ENCODE measurements around the gene CHI3L2. TPM values are rescaled to one million over a fixed set of nuclear protein-coding genes. Genes with fewer than 3 reads are reported as not detected.

CHI3L2 gene
- total RNA-seq, 1 experiment from 2014 or later, result 2.5 TPM

DNA sequence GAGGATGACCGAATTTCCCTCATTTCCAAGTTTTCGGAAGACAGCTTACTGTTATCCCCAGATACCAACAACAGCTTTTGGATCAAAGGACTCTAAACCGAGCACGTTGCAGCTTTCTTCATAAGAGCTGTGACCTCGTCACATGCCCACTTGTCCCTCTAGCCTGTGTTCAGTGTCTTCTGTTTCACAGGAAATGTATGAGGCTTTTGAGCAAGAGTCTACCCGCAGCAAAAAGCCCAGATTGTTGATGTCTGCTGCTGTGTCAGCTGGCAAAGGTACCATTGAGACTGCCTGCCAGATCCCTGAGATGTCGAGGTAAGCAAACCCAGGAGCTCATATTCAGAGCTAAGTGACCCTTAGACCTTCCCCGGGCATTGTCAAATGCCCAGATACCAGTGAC, 24.1 kb downstream of the CHI3L2 start:
- no peak for DNase-seq (ENCODE audit: low spot score)

- DNase-seq (ENCODE audit: low spot score), result no peak
These were observed 25.3 kb downstream of the CHI3L2 start for GRCh38 chr1:111252786-111253185.

DNA sequence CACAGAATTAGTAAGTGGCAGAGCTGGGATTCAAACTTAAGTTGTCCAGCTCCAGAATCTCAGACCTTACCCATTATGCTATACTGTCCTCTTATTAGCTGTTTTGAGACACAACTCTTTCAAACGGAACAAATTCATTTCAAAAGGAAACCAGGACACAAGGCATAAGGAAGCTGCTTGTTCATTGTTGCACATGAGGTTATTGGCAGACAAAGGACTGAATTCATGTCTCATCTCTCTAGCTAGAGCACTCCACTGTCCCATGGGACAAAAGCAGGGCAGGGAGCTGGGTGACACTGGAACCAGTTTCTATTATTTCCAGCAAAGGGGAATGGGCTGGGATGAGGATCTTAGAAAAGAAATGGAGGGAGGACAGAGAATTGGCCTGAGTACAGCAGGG, 26.4 kb downstream of the CHI3L2 start:
- no peak for DNase-seq (ENCODE audit: low spot score)

- DNase-seq (ENCODE audit: low spot score), result no peak
These were observed 29.6 kb downstream of the CHI3L2 start for GRCh38 chr1:111256988-111257658.

GRCh38 chr1:111267801-111268508, 40.4 kb downstream of the CHI3L2 start:
- no peak for DNase-seq (ENCODE audit: low spot score)

DNA sequence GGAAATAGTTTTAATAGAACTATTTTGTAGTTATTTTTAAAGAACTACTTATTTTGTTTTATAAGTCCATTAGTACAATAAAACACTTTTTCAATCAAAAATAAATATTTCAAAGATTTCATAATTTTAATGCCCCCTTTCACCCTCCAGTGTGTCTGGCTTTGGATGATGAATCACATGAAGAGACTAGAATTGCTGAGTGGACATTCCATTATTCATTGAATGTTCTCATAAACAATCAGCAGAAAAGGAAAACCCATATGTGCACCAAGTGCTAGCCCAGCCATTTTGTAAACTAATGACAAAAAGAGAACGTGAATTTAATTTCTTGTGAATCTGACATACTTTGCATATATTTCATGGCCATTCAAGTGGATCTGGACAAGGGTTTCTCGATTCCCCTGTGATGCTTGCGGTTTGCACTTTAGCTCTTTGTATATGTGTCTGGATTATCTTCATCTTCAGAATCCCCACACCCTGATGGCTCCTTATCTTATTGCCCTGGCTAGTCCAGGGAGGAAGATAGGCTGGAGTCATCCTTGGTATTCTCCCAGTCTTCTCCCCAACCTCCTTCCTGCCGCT, 42.4 kb downstream of the CHI3L2 start:
- no peak for DNase-seq (ENCODE audit: low spot score)

GRCh38 chr1:111270771-111271463, 43.4 kb downstream of the CHI3L2 start:
- DNase-seq (ENCODE audit: low spot score), result no peak

DNA sequence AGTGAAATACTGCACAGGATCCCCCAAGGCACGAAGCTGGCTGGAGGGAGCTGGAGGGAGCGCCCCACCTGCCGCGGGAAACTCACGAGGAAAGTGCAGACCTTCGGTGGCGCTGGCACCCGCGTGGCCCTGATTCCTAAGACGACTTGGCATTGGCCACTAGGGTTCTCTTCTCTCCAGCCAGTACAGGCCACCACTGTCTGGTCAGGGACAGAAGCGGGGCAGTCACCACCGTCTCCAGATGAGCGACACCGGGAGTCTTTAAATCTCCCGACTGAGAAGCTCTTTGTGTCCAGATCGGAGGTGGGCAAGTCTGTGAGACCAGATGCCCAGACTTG, 43.9 kb downstream of the CHI3L2 start:
- no peak for DNase-seq (ENCODE audit: low spot score)

- no peak for DNase-seq (ENCODE audit: low spot score)
These were observed 44.6 kb downstream of the CHI3L2 start for GRCh38 chr1:111272081-111272480.

DNA sequence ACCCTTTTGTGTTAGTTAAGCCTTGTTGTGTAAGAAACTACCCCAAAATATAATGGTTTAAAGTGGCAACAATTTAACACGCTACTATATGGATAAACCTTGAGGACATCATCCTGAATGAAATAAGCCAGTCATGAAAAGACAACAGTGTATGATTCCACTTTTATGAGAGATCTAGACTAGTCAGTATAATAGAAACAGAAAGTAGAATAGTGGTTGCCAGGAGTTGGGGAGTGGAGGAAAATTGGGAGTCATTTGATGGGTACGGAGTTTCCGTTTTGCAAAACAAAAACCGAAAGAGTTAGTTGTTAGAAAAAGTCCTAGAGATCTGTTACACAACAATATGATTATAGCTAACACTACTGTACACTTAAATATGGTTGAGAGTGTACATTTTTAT, 47.1 kb downstream of the CHI3L2 start:
- no peak for DNase-seq (ENCODE audit: low spot score)

DNA sequence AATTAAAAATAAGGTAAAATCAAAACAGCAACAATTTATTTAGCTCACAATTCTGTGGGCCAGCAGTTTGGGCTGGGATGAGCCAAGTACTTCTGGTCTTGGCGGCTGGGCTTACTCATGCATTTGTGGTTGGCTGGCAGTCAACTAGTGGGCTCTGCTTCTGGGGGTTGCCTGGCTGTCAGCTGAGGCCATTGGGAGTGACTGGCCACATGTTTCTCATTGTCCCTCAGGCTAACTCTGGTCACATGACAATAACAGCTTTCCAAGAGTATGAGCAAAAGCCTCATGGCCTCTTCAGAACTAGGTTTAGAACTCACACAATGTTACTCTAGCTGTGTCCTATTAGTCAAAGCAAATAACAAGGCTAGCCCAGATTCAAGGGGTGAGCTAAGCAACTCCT, 47.6 kb downstream of the CHI3L2 start:
- peak; percentile 64 for DNase-seq (ENCODE audit: low spot score)

DNA sequence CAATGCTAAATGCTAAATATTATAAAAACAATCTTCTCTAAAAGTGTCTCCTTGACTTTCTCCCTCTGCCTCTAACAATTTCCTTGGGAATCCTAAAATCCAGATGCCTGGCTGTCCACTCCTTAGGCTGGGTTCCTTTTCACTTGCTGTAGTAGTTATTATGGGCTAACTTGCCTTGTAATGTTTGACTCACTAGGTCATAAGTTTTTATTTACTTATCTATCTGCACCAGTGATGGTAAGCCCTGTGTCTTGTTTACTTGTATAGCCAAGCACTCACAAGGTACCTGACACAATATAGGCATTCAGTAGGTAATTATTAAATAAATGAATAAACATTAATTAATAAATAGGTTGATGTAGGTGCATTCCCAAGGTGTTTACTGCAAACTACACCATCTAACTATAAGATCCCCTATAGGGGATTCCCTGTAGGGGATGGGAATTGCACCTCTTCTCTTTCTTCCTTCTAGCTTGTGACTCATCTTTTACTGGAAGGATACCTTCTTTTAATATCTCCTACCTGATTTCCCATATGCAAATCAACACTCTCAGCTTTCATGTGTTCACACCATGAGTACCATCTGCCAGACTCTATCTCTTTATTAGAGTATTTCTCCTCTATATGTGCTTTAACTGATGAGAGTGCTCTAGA, 48.4 kb downstream of the CHI3L2 start:
- no peak for DNase-seq (ENCODE audit: low spot score)

GRCh38 chr1:111279144-111279543, 51.6 kb downstream of the CHI3L2 start:
- no peak for DNase-seq (ENCODE audit: low spot score)

DNA sequence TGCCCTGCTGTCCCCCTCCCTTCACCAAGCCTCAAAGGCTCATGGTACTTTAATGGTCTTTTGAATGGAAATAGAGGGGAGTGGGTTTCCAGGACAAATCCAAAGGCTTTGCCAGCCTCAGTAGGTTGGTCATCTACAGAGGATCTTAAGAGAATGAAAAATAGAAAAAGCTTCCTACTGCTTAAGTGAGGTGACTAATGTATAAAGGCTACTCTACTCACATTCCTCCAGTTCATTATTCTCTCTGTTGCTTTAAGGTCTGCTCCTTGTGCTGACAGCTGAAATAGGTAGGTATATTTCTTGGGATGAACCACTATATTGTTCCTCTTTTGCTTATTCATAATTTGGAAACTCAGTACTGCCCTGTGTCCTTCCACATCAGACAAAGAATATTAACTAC, 52.8 kb downstream of the CHI3L2 start:
- no peak for DNase-seq (ENCODE audit: low spot score)

- DNase-seq (ENCODE audit: low spot score), result no peak
These were observed 53.9 kb downstream of the CHI3L2 start for GRCh38 chr1:111281411-111281810.

DNA sequence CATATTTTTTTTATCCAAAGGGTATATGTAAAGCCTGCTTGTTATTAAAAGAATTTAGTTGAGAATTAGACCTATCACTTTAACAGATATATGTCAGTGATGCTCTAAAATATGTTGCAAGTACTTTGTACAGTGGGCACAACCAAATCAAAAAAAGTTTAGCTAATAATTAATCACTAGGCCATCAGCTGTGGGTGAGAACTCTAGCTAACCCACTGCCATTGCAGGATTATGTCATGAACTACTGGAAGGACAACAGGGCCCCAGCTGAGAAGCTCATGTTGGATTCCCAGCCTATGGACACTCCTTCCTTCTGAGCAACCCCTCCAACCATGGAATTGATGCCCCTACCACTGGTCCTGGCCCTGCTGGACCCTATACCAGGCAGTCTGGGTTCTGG, 56.3 kb downstream of the CHI3L2 start:
- DNase-seq (ENCODE audit: low spot score), result no peak

DNA sequence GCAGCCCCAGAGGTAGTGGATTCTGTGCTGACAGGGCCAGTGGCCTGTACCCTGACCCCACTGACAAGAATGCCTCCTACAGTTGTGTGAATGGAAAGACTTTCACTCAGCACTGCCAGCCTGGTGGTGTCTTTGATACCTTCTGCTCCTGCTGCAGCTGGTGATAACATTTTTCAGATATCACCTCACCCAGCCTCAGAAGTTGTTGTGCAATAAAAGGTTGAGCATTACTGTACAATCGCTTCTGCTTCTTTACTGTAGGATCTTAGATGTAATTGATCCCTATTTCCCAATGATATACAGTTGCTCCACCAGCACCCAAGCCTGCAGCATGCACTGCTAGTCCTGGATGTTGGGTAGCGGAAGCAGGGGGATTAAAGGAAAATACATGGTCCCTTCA, 58.4 kb downstream of the CHI3L2 start:
- DNase-seq (ENCODE audit: low spot score), result no peak

DNA sequence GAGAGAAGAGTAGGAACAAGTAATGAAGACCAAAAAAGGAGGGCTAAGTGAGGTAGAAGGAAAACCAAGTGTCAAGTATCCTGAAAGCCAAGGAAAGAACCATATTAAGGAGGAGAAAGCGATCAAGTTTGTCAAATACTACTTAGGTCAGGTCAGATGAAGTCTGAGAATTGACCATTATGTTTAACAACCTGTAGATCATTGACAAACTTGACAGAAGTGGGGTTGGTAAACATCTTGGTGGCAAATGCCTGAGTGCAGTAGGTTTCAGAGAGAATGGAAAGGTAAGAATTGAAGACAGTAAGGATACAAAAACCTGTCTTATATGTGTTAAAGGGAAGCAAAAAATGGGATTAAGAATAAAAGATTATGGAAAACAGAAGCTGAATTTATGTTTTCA, 59.4 kb downstream of the CHI3L2 start:
- no peak for DNase-seq (ENCODE audit: low spot score)

- no peak for DNase-seq (ENCODE audit: low spot score)
These were observed 61.9 kb downstream of the CHI3L2 start for GRCh38 chr1:111289371-111289770.

DNA sequence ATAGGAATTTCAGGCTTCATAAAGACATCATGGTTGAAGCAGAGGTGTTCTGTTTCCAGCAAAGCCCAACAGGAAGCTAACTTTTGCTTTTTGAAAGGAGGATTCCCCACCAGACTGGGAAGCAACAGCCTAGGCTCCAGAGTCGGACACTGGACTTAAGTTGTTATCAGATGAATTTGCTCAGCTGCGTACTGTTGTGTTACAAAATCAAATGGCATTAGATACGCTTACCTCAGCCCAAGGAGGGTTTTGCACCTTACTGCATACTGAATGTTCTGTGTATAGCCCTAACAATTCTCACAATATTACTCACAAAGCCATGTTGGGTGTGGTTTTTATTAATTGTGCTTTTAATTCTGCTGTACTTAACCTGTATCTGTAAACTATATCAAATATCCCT, 62.6 kb downstream of the CHI3L2 start:
- no peak for DNase-seq (ENCODE audit: low spot score)

- no peak for DNase-seq (ENCODE audit: low spot score)
These were observed 63.1 kb downstream of the CHI3L2 start, which contains the start of gene CHIA for GRCh38 chr1:111290630-111291029. TSS of gene CHIA (plus strand) at chr1:111290851. CDS start at chr1:111310468, 19,617 bp downstream.

All from A172 (cell line).